Measurements from ENCODE around the gene TSSC4.
"Not testable (repeated sequence)": the region's sequence is repeated elsewhere in the genome, so short reads cannot be mapped to it uniquely, and the experiment has no call there.

TSSC4 gene

DNA sequence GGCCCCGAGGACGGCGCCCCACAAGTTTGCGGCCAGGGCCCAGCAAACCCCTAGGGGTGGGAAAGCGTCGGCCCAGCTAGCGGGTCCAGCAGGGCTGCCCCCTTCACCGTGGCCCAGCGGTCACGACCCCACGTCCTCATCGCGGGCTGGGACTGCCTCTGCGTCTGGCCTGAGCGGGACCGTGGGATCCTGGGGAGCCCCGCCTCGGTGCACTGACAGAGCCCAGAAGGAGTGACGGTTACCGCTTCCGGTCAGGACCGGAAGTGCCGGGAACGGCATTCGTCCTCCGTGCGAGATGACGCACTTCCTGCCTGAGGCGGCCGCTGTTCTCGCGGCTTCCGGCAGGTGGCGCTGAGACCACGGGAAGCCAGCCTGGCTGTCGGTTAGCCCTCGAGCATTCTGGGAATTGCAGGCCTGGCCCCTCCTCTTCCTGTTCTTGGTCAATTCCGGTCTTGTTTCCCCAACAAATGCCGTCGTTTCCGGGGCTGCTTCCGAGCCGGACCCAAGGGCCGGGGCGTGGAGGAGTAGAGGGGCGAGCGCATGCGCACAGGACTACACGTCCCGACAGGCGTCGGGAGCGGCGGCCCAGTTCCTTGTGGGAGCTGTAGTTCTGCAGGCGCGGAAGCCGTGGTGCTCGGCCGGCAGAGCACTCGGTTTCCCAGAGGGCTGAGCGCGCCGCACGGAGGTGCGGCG, at the start of gene TSSC4:
Gene TSSC4 (plus strand): TSS at position 682 of the 693 bp plus-strand sequence. CDS start 1,884 bp downstream, outside the sequence.
- H3K9me3 Mint-ChIP-seq = no peaks in the 10 kb centered on the region
- H3K4me1 Mint-ChIP-seq = peaks cover 20% of the 10 kb centered on the region
- H3K36me3 Mint-ChIP-seq (ENCODE audit: low read depth) = peaks cover 8% of the 10 kb centered on the region
- H3K4me3 Mint-ChIP-seq = peak within 1 kb of the TSS; percentile 90
- peak; percentile 99 for DNase-seq
- peak; percentile 88 for ATAC-seq
- H3K27me3 Mint-ChIP-seq = no peaks in the 10 kb centered on the region
- peak within 1 kb of the TSS; percentile 84 for H3K27ac Mint-ChIP-seq

DNA sequence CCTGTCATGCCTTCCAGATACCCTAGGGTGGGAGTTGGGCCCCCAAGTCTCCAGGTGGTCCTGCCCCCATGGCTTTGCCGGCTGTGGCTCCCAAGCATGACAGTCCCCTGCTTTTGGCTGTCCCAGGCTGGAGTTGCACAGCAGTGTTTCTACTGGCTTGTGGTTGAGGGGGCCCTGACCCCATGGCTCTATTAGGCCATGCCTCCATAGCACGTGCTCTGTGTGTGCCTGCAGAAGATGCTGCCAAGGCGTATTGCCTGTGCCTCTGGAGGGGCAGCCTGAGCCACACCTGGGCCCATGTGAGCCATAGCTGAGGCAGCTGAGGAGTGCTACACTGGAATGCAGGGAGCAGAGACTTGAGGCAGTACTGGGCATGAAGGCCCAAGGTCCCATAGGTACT, 48.8 kb upstream of the TSSC4 start:
- no peak for ATAC-seq
- Mint-ChIP-seq H3K4me1 (no peaks in the 10 kb centered on the region), H3K4me3 (no peak overlapping the region), H3K9me3 (no peaks in the 10 kb centered on the region), H3K27me3 (no peaks in the 10 kb centered on the region), H3K36me3 (ENCODE audit: low read depth) (no peaks in the 10 kb centered on the region), H3K27ac (no peak overlapping the region)
- no peak for DNase-seq

DNA sequence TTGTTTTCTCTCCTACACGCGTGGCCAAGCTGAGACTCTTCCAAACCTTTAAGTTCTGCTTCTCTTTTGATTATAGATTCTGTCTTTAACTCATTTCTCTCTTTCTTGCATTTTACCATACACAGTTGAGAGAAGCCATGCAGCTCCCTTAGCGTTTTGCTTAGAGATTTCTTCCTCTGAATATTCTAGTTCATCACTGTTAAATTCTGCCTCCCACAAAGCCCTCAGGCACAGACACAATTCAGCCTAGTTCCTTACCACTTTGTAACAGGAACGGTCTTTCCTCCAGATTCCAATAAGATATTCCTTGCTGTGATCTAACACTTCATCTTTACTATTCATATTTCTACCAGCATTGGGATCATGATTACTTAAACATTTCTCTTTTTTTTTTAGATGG, 48.1 kb upstream of the TSSC4 start:
- DNase-seq = no peak
- Mint-ChIP-seq H3K36me3 (ENCODE audit: low read depth) (no peaks in the 10 kb centered on the region), H3K9me3 (no peaks in the 10 kb centered on the region), H3K27me3 (no peaks in the 10 kb centered on the region), H3K4me1 (no peaks in the 10 kb centered on the region), H3K27ac (no peak overlapping the region), H3K4me3 (no peak overlapping the region)
- ATAC-seq = no peak

DNA sequence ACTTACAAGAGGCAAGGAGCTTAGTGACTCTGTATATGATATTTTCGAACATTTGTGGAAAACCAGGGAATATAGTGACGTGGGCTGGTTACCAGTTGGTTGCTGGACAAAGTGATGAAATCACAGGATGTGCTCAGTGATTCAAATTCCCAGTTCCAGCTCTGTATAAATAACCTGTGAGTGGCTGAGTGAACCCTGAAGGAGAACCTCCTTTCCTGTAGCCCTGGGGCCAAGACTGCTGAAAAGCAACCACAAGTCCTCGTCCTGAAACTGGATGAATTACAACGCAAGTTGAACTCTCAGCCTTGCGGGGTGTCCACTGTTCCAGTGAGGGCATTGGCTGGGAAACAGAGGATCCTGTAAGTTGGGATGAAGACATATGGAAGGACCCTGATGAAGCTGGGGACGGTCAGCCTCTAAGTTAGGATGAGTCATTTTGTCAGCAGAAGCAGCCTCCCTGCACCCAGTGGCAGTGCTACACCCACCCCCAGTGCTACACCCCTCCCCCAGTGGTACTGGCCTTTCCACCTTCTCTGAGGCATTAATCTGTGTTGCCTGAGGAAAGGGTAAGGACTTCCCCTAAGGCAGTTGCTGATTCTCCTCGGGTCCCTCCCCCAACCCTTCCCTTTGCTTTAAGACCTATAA, 45.4 kb upstream of the TSSC4 start:
- Mint-ChIP-seq H3K9me3 (no peaks in the 10 kb centered on the region), H3K4me3 (no peak overlapping the region), H3K4me1 (no peaks in the 10 kb centered on the region), H3K27me3 (peaks cover 2% of the 10 kb centered on the region), H3K36me3 (ENCODE audit: low read depth) (no peaks in the 10 kb centered on the region), H3K27ac (no peak overlapping the region)
- ATAC-seq = no peak
- no peak for DNase-seq

DNA sequence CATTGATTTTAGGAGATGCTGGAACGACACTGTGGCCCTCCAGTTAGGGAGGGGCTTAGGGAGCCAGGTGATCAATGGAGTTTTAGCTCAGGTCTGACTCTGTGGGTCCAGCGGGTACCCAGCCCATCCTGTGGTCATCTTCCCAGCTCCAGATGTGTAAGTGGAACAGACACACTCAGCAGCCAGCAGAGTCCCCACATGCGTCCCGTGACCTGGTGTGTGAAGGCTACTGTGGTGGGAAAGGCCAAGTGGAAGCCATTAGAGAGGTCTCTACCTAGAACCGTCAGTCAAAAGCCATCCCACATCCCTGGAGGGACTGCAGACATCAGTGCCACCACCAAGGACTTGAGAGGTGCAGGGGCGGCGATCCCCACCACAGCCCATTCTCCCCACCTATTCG, 43.3 kb upstream of the TSSC4 start:
- Mint-ChIP-seq H3K4me1 (no peaks in the 10 kb centered on the region), H3K27ac (no peak overlapping the region), H3K36me3 (ENCODE audit: low read depth) (no peaks in the 10 kb centered on the region), H3K4me3 (no peak overlapping the region), H3K27me3 (peaks cover 2% of the 10 kb centered on the region), H3K9me3 (no peaks in the 10 kb centered on the region)
- ATAC-seq = no peak
- DNase-seq = no peak

DNA sequence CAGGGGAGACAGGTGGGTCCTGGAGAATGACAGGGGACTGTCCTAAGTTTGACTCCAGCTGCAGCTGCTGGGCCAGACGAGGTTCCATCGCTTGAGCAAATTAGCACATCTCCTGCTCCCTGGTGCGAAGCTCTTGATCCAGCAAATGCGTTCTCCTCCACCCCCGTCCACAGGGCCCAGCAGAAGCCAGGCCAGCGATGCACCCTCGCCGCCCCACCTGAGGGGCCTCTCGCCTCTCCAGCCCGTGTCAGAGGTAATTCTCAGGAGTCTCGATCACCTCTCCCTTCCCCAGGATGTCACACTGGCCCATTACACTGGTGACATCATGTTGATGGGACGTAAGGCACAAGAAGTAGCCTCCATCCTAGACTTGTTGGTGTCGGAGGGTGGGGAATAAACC, 42.9 kb upstream of the TSSC4 start:
- H3K4me3 Mint-ChIP-seq; H3K27ac Mint-ChIP-seq; H3K27me3 Mint-ChIP-seq; H3K36me3 Mint-ChIP-seq (ENCODE audit: low read depth); H3K9me3 Mint-ChIP-seq; DNase-seq; ATAC-seq; H3K4me1 Mint-ChIP-seq: not testable (repeated sequence)

DNA sequence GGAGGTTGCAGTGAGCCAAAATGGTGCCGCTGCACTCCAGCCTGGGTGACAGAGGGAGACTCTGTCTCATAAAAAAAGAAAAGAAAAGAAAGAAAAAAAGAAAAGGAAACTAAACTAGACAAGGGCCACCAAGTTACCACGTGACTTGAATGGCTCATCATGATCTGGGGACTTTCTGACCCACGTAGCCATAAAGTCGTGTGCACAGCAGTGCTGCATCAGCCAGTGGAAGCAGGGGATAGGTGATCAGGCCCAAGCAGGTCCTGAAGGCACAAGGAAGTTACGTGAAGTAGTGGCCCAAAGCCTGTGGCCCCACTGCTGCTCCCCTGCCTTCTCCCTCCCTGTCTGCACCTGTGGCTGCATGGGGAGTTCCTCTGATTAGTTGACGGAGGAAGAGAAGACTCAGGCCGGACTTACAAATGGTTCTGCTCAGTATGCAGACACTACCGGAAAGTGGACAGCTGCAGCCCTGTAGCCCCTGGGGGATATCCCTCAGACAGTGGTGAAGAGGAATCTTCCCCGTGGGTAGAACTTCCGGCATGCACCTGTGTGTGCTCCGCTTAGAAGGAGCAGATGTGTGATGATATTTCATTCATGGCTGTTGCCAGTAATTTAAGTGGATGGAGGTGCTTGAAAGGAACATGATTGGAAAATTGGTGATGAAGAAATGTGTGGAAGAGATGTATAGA, 41.7 kb upstream of the TSSC4 start:
- no peak overlapping the region for H3K27ac Mint-ChIP-seq
- H3K27me3 Mint-ChIP-seq = peaks cover 2% of the 10 kb centered on the region
- H3K4me3 Mint-ChIP-seq = no peak overlapping the region
- DNase-seq = no peak
- ATAC-seq = no peak
- H3K36me3 Mint-ChIP-seq (ENCODE audit: low read depth) = no peaks in the 10 kb centered on the region
- no peaks in the 10 kb centered on the region for H3K4me1 Mint-ChIP-seq
- no peaks in the 10 kb centered on the region for H3K9me3 Mint-ChIP-seq

DNA sequence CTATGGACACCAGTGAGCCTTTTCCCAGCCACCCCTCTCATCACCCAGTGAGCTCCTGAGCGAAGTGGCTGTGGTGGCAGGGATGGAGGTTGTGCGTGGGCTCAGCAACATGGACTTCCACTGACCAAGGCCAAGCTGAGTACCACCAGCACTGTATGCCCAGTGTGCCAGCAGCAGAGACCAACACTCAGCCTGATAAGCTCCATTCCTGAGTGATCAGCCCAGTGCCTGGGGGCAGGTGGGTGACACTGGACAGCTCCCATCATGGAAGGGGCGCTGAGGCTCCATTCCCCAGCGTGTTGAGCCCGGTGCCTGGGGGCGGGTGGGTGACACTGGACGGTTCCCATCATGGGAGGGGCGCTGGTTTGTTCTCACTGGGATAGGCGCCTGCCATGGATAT, 41.0 kb upstream of the TSSC4 start:
- DNase-seq (no peak), ATAC-seq (no peak)
- Mint-ChIP-seq H3K9me3 (no peaks in the 10 kb centered on the region), H3K4me1 (no peaks in the 10 kb centered on the region), H3K4me3 (no peak overlapping the region), H3K36me3 (ENCODE audit: low read depth) (no peaks in the 10 kb centered on the region), H3K27me3 (peaks cover 2% of the 10 kb centered on the region), H3K27ac (no peak overlapping the region)

DNA sequence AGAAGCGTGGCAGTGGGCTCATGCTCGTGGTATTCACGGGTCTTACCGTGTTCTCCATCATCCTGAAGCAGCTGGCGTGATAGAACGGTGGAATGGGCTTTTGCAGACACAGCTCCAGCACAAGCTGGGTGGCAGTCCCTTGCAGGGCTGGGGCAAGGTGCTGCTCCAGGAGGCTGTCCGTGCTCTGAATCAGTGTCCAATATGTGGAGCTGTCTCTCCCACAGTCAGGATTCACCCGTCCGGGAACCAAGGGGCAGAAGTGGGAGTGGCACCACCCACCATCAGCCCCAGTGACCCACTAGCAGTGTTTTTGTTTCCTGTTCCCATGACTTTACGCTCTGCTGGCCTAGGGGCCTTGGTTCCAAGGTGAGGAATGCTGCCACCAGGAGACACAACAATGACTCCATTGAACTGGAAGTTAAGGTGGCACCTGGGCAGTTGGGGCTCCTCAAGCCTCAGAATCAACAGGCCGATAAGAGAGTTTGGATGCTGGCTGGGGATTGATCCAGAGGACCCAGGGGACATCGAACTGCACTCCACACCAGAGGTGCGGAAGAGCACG, 40.4 kb upstream of the TSSC4 start:
- Mint-ChIP-seq H3K27ac (no peak overlapping the region), H3K9me3 (no peaks in the 10 kb centered on the region), H3K4me1 (no peaks in the 10 kb centered on the region), H3K36me3 (ENCODE audit: low read depth) (no peaks in the 10 kb centered on the region), H3K27me3 (peaks cover 2% of the 10 kb centered on the region), H3K4me3 (no peak overlapping the region)
- DNase-seq (no peak), ATAC-seq (no peak)

DNA sequence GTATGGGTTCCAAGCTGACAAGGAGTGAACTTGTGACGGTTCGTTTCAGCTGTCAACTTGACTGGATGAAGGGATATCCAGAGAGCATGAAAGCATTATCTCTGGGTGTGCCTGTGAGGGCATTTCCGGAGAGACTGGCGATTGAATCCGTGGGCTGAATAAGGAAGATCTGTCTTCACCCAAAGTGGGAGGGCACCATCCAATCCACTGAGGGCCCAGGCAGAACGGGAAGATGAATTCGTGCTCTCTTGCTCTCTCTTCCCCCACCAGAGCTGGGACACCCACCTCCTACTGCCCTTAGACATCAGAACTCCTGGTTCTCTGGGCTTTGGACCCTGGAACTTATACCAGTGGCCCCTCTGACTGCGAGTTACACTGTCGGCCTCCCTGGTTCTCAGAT, 39.0 kb upstream of the TSSC4 start:
- no peak overlapping the region for H3K4me3 Mint-ChIP-seq
- ATAC-seq (no peak), DNase-seq (no peak)
- H3K27ac Mint-ChIP-seq = no peak overlapping the region
- H3K4me1 Mint-ChIP-seq = no peaks in the 10 kb centered on the region
- H3K9me3 Mint-ChIP-seq = no peaks in the 10 kb centered on the region
- H3K36me3 Mint-ChIP-seq (ENCODE audit: low read depth) = no peaks in the 10 kb centered on the region
- peaks cover 2% of the 10 kb centered on the region for H3K27me3 Mint-ChIP-seq

DNA sequence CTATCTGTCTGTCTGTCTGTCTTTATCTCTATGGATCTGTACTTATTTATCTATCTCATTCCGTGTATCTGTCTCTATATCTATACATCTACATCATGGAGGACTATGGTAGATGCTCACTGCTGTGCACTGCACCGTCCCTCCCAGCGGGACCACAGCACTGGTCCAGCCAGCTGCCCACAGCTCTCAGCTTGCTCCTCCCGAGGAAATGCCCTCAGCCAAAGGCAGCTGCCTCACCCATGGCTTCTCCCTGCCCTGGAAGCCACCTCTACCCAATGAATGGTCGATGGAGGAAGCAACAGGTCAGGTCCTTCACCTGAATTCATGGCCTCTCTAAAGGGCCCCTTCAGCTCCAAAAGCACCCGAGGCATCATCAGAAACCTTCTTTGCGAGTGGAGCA, 38.1 kb upstream of the TSSC4 start:
- Mint-ChIP-seq H3K27me3 (peaks cover 2% of the 10 kb centered on the region), H3K9me3 (no peaks in the 10 kb centered on the region), H3K36me3 (ENCODE audit: low read depth) (no peaks in the 10 kb centered on the region), H3K27ac (no peak overlapping the region), H3K4me3 (no peak overlapping the region), H3K4me1 (no peaks in the 10 kb centered on the region)
- DNase-seq (no peak), ATAC-seq (no peak)

DNA sequence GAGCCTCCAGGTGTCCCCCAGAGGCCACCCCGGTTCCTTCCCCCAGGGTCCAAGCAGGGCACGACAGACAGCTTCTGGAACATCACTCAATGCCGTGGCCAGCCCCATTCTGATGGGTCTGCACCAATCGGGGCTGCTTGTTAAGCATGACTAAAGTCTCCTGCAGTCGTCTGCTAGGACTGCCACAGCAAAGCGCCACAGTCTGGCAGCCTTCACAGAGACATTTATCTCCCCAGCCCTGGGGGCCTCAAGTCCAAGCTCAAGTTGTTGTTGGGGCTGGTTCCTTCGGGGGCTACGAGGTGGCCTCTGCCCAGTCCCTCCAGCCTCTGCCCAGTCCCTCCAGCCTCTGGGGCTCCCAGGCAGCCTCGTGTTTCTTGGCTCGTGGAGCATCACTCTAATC, 37.4 kb upstream of the TSSC4 start:
- Mint-ChIP-seq H3K4me3 (no peak overlapping the region), H3K36me3 (ENCODE audit: low read depth) (no peaks in the 10 kb centered on the region), H3K27me3 (peaks cover 2% of the 10 kb centered on the region), H3K9me3 (no peaks in the 10 kb centered on the region), H3K27ac (no peak overlapping the region), H3K4me1 (no peaks in the 10 kb centered on the region)
- no peak for DNase-seq
- ATAC-seq = no peak

DNA sequence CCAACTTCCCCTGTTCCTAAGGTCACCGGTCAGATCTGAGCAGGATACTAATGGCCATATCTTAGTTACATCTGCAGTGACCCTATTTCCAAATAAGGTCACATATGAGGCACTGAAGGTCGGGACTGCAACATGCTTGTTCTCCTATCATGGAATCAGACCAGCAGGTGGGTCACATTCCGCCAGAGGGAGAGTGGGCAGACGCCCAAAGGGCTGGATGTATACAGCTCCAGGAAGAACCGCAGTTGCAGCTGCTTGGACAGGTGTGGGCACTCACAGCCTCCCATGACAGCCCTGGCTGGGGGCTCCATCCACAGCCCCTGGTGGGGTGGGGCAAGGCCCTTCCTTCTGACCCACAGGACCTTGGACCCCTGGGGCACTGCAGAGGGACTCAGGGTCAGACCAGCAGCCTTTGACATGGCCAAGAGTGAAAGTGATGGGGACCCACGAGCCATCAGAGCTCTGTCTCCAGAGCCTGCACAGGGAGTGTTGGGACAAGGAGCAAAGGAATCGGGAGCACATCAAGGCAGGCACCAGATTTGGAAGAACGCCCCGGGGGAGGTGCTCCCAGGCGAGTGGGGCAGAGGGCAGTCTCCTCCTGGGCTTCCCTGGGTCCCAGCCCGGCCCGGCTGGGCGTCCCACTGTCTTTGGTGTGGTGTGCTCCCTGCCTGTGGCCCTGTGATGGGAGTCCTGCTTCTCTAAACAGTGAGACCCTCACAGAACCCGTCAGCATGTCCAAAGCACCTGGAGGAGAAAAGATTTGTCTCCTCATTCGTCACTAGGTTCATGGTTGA, 36.8 kb upstream of the TSSC4 start:
- Mint-ChIP-seq H3K27ac (no peak overlapping the region), H3K27me3 (peaks cover 2% of the 10 kb centered on the region)

DNA sequence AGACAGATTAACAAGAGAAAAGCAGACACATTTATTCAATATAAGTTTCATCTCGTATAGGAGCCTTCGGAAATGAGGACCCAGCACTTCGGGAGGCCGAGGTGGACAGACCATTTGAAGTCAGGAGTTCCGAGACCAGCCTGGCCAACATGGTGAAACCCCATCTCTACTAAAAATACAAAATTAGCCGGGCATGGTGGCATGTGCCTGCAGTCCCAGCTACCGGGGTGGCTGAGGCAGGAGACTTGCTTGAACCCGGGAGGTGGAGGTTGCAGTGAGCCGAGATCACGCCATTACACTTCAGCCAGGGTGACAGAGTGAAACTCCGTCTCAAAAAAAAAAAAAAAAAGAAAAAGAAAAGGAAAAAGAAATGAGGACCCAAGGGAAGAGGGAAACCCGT, 36.2 kb upstream of the TSSC4 start:
- not testable (repeated sequence) for H3K27me3 Mint-ChIP-seq; H3K36me3 Mint-ChIP-seq (ENCODE audit: low read depth); ATAC-seq; H3K27ac Mint-ChIP-seq; DNase-seq; H3K4me3 Mint-ChIP-seq; H3K4me1 Mint-ChIP-seq; H3K9me3 Mint-ChIP-seq

More for the DNA sequence above, 36.8 kb upstream of the TSSC4 start:
- DNase-seq (no peak), ATAC-seq (no peak)
- Mint-ChIP-seq H3K9me3 (no peaks in the 10 kb centered on the region), H3K4me1 (no peaks in the 10 kb centered on the region), H3K36me3 (ENCODE audit: low read depth) (no peaks in the 10 kb centered on the region), H3K4me3 (no peak overlapping the region)
